K562 (cell line): Measurements from ENCODE around the gene KIF5A. TPM values are rescaled to one million over a fixed set of nuclear protein-coding genes. Genes with fewer than 3 reads are reported as not detected.
A peak's percentile ranks its signal among the peaks of the same experiment; 100 is the strongest.

Source experiments
- ARID1B ChIP-seq: fragments of 450-650 bp; IDR thresholded peaks from 2 replicates; pipeline ENCODE4 v1.6.1; 2016; ENCODE audit warnings: antibody characterized with exemption, mild to moderate bottlenecking, inconsistent platforms
- BRD4 ChIP-seq: fragments of 200-600 bp; sonication (generic); IDR thresholded peaks from 2 replicates; pipeline ENCODE4 v1.6.1; 2017; ENCODE audit warnings: inconsistent platforms
- BRD9 ChIP-seq: fragments of 450-650 bp; IDR thresholded peaks from 2 replicates; pipeline ENCODE4 v1.6.1; 2018; ENCODE audit warnings: low read depth; ENCODE audit not compliant: partially characterized antibody
- CCNT2 ChIP-seq: IDR thresholded peaks from 2 replicates; pipeline ENCODE4 v1.6.1; 2011; ENCODE audit warnings: borderline replicate concordance, low read depth, mild to moderate bottlenecking, moderate library complexity, mixed read lengths, low read length; ENCODE audit not compliant: insufficient read length; ENCODE audit errors: extremely low read depth
- CTBP1 ChIP-seq: fragments of 450-650 bp; IDR thresholded peaks from 2 replicates; pipeline ENCODE4 v1.6.1; 2016; ENCODE audit warnings: borderline replicate concordance
- ELF1 ChIP-seq: fragments of 200-800 bp; sonication (Bioruptor generic); IDR thresholded peaks from 2 replicates; pipeline ENCODE4 v1.6.1; 2016; ENCODE audit warnings: missing genetic modification characterization, missing compliant biosample characterization
- ETV6 ChIP-seq, 3 experiments: fragments of 150-350 bp in 1 of 3; sonication (generic) in 1 of 3; formaldehyde crosslinking in 1 of 3; IDR thresholded peaks; 2 replicates each; pipeline versions ENCODE4 v1.6.1 to v1.8.0; 2014 to 2022; ENCODE audit warnings: borderline replicate concordance in 2 of 3, low read depth in 2 of 3, antibody characterized with exemption in 1 of 3, low read length in 1 of 3, mild to moderate bottlenecking in 1 of 3, missing genetic modification reagents in 1 of 3
- EWSR1 ChIP-seq: fragments of 450-650 bp; IDR thresholded peaks from 2 replicates; pipeline ENCODE4 v1.6.1; 2018; ENCODE audit warnings: borderline replicate concordance, mild to moderate bottlenecking, low read depth, moderate library complexity; ENCODE audit not compliant: partially characterized antibody
- FOXO4 ChIP-seq: fragments of 450-650 bp; formaldehyde crosslinking; IDR thresholded peaks from 2 replicates; pipeline ENCODE4 v1.4.0; 2020; ENCODE audit warnings: mild to moderate bottlenecking, moderate library complexity
- GTF2A2 ChIP-seq: IDR thresholded peaks from 2 replicates; pipeline ENCODE4 v1.6.1; 2016; ENCODE audit warnings: mild to moderate bottlenecking, missing genetic modification characterization, missing compliant biosample characterization
- MCM2 ChIP-seq: fragments of 450-650 bp; IDR thresholded peaks from 2 replicates; pipeline ENCODE4 v1.6.1; 2017; ENCODE audit warnings: low read depth, mild to moderate bottlenecking
- MCM3 ChIP-seq: fragments of 450-650 bp; IDR thresholded peaks from 2 replicates; pipeline ENCODE4 v1.6.1; 2016
- NFE2 ChIP-seq: IDR thresholded peaks from 2 replicates; pipeline ENCODE4 v1.6.1; 2014; ENCODE audit warnings: antibody characterized with exemption, low read depth
- NR1H2 ChIP-seq: sonication (generic); formaldehyde crosslinking; IDR thresholded peaks from 2 replicates; pipeline ENCODE4 v1.4.0; 2020; ENCODE audit warnings: mild to moderate bottlenecking, missing genetic modification reagents
- PCBP1 ChIP-seq: fragments of 200-400 bp; formaldehyde crosslinking; IDR thresholded peaks from 2 replicates; pipeline ENCODE4 v1.6.1; 2018; ENCODE audit warnings: mild to moderate bottlenecking, low read depth, low read length; ENCODE audit not compliant: poor library complexity, severe bottlenecking
- PHF21A ChIP-seq: fragments of 450-650 bp; IDR thresholded peaks from 2 replicates; pipeline ENCODE4 v1.6.1; 2017; ENCODE audit warnings: low read depth, borderline replicate concordance
- SMC3 ChIP-seq: conservative IDR thresholded peaks from 2 replicates; pipeline ENCODE4 v1.6.1; 2011; ENCODE audit warnings: low read depth, low read length, improper control_type of control experiment; ENCODE audit not compliant: insufficient read depth
- SUPT5H ChIP-seq: fragments of 450-650 bp; IDR thresholded peaks from 2 replicates; pipeline ENCODE4 v1.6.1; 2016
- TAF7 ChIP-seq: fragments of 450-650 bp; IDR thresholded peaks from 2 replicates; pipeline ENCODE4 v1.6.1; 2016; ENCODE audit warnings: missing genetic modification characterization, missing compliant biosample characterization
- TGIF2 ChIP-seq: sonication (generic); formaldehyde crosslinking; IDR thresholded peaks from 2 replicates; pipeline ENCODE4 v1.8.1; 2022; ENCODE audit warnings: mild to moderate bottlenecking, missing genetic modification reagents, moderate library complexity
- U2AF1 ChIP-seq: fragments of 200-400 bp; formaldehyde crosslinking; optimal IDR thresholded peaks from 2 replicates; pipeline ENCODE3; 2017; ENCODE audit warnings: mild to moderate bottlenecking, low read depth, low read length, moderate library complexity
- ZBTB7A ChIP-seq: IDR thresholded peaks from 2 replicates; pipeline ENCODE4 v1.6.1; 2011; ENCODE audit warnings: low read depth, mild to moderate bottlenecking, low read length, moderate library complexity, borderline replicate concordance; ENCODE audit not compliant: control insufficient read depth
- ZEB2 ChIP-seq: fragments of 450-650 bp; IDR thresholded peaks from 2 replicates; pipeline ENCODE4 v1.6.1; 2016
- ZNF224 ChIP-seq: sonication (generic); formaldehyde crosslinking; IDR thresholded peaks from 2 replicates; pipeline ENCODE4 v1.8.0; 2022; ENCODE audit warnings: mild to moderate bottlenecking, missing genetic modification reagents
- polyA plus RNA-seq, 8 experiments: library from polyadenylated mRNA; depleted of rRNA in 4 of 8; stranded (reverse) in 5 of 8; unstranded in 3 of 8; fragments of >200 nt; fragmentation: Nextera tagmentation in 2 of 8; fragmentation: Illumina TruSeq in 1 of 8; extraction: Ambion mirVana in 2 of 8; extraction: Trizol in 1 of 8; gene quantifications; 2 replicates each; pipeline versions ENCODE4 v1.2.1 to v1.2.3, GENCODE V29; 2011 to 2014; ENCODE audit warnings: inconsistent platforms in 1 of 8, missing spikeins in 1 of 8
- total RNA-seq, 7 experiments: library from RNA; depleted of rRNA in 6 of 7; stranded (reverse); fragments of >200 nt in 6 of 7; fragmentation: Illumina TruSeq in 2 of 7; extraction: Trizol in 2 of 7; gene quantifications; 2 replicates each; pipeline versions ENCODE4 v1.2.1 to v1.2.3, GENCODE V29; 2011 to 2021; ENCODE audit warnings: low replicate concordance in 1 of 7

Gene KIF5A
- total and polyA plus RNA-seq, 9 of the 15 experiments (the other 6 are each of a cell fraction or from before 2014, with no cell fraction given) = 3.4 to 17.7 (median 8.0) TPM

DNA sequence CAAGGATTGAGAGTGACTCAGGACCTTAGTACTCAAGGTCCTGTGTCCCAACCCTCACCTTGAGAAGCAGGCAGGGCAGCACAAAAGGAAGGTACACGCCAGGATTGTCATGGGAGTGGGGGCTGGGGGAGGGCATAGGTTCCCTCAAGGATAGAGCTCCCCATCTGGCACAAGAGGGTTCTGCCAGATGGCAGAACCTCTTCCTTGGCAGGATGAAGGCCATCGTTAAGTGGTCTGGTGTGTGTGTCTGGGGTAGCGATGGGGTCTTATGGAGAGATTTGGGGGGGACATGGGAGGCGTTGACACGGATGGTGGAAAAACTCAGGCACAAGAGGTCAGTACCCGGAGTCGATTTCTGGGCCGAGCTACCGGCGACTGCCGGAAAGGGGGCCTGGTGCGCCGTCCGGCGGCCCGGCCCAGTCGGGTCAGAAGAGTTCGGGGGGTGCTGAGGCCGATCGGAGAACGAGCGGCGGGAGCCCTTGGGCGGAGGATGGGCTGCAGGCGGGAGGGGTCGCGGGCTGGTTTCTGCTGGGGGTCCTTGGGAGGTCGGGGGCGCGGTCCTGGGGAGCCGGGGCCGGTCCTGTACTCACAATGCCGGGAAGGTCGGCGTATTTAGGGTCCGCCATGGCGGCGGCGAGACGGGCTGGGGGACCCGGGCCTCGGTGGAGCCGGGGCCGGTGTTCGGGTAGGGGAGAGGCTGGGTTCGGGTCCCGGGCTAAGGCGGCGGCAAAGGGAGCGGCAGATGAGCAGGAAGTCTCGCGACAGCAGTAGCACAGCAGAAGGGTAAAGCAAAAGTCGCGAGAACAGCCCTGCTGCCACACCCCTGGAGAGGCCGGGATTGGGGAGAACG is 3.2 kb upstream of the KIF5A start, which contains the start of gene DCTN2 (continued):
- TF ChIP-seq FOXO4 (no peak), ZBTB7A (peak; percentile 78; the same call in 1 of the 2 replicates), NFE2 (no peak; the same call in 1 of the 2 replicates), TAF7 (tag) (no peak), EWSR1 (no peak), PHF21A (no peak), GTF2A2 (tag) (no peak), ARID1B (no peak), ETV6 (IDR thresholded peaks at IDR 0.05; ENCODE audit: borderline replicate concordance in 1 of 2, low read depth in 2 of 2, low read length in 1 of 2) (no peak), ETV6 (CRISPR knock-in tag; IDR thresholded peaks at IDR 0.05; ENCODE audit: borderline replicate concordance) (0 out of 2 replicates have a peak, but pooled peaks have one; percentile 33), SMC3 (no peak), MCM3 (no peak), ZNF224 (CRISPR knock-in tag) (no peak), U2AF1 (peak; percentile 18), NR1H2 (CRISPR knock-in tag) (0 out of 2 replicates have a peak, but pooled peaks have one; percentile 21), CCNT2 (no peak), BRD9 (peak; percentile 25), SUPT5H (peak; percentile 70), TGIF2 (CRISPR knock-in tag) (no peak), BRD4 (peak; percentile 50), PCBP1 (no peak), ZEB2 (0 out of 2 replicates have a peak, but pooled peaks have one; percentile 6), ELF1 (tag) (0 out of 2 replicates have a peak, but pooled peaks have one; percentile 15), MCM2 (no peak), CTBP1 (peak; percentile 9; the same call in 1 of the 2 replicates)
